Lung (tissue), 12 donors: ENCODE results near the gene CLCF1. TPM values are rescaled to one million over a fixed set of nuclear protein-coding genes. Genes with fewer than 3 reads are reported as not detected.

Source experiments
- ATAC-seq: fragments of 200-7000 bp; cut with Tn5 transposase; one replicate; pipeline ENCODE4 v1.9.1; 2020; ENCODE audit warnings: moderate number of reproducible peaks; ENCODE audit not compliant: insufficient read depth, low FRiP score
- DNase-seq, 3 donors: peaks; one replicate each; pipeline ENCODE4 v3.0.0-alpha.2; 2013 to 2017
- H3K27ac ChIP-seq, 2 donors: one replicate each; pipeline ENCODE4 v1.5.1; 2013; ENCODE audit warnings: mild to moderate bottlenecking in 2 of 2, moderate library complexity in 2 of 2, control low read depth in 1 of 2, inconsistent platforms in 1 of 2, low read depth in 1 of 2, low read length in 1 of 2
- H3K27me3 ChIP-seq, 3 donors: one replicate each; pipeline ENCODE4 v1.5.1; 2013; ENCODE audit warnings: low read length in 2 of 3; ENCODE audit not compliant: control insufficient read depth in 3 of 3, insufficient read depth in 3 of 3
- H3K36me3 ChIP-seq, 4 donors: one replicate each; pipeline ENCODE4 v1.5.1; 2013; ENCODE audit warnings: low read length in 4 of 4, mild to moderate bottlenecking in 1 of 4, moderate library complexity in 1 of 4; ENCODE audit not compliant: control insufficient read depth in 4 of 4, insufficient read depth in 4 of 4
- H3K4me1 ChIP-seq, 5 donors: one replicate each; pipeline ENCODE4 v1.5.1; 2013; ENCODE audit warnings: low read length in 5 of 5, mild to moderate bottlenecking in 2 of 5, moderate library complexity in 1 of 5; ENCODE audit not compliant: control insufficient read depth in 5 of 5, insufficient read depth in 5 of 5
- H3K4me3 ChIP-seq: one replicate; pipeline ENCODE4 v1.5.1; 2013; ENCODE audit warnings: mild to moderate bottlenecking, control low read depth, moderate library complexity
- H3K9ac ChIP-seq, 2 donors: one replicate each; pipeline ENCODE4 v1.5.1; 2013; ENCODE audit warnings: low read length in 2 of 2, control low read depth in 1 of 2; ENCODE audit not compliant: insufficient read depth in 1 of 2
- H3K9me3 ChIP-seq, 4 donors: one replicate each; pipeline ENCODE4 v1.5.1; 2013; ENCODE audit warnings: low read length in 3 of 4, mild to moderate bottlenecking in 1 of 4, moderate library complexity in 1 of 4; ENCODE audit not compliant: control insufficient read depth in 4 of 4, insufficient read depth in 3 of 4
- CTCF ChIP-seq: IDR thresholded peaks from 2 replicates; pipeline ENCODE4 v1.5.1; 2012; ENCODE audit warnings: mild to moderate bottlenecking; ENCODE audit errors: control extremely low read depth, extremely low read depth
- WGBS, 2 donors: extraction: QIAGEN DNeasy Blood & Tissue Kit; methylation state at CpG; one replicate each; pipeline ENCODE4 v1.1.7; 2013; 5-methylcytosine and 5-hydroxymethylcytosine counted together
- polyA plus RNA-seq, 2 donors: library from polyadenylated mRNA; stranded (reverse); fragments of 200-250 nt; gene quantifications; one replicate each; pipeline ENCODE4 v1.2.1, GENCODE V29; 2013
- total RNA-seq, 2 donors: library from RNA; depleted of rRNA in 1 of 2; stranded (reverse); fragments of >200 nt in 1 of 2; gene quantifications; one replicate each; pipeline ENCODE4 v1.2.1, GENCODE V29; 2014 to 2021
- donor health status: control.
- donor health status: control.
- donor health status: Bipolar disorder and iron deficiency.
- donor health status: healthy.
- donor health status: DM: yes; HTN: yes; CAD: no.

The CLCF1 gene
- total and polyA plus RNA-seq, 4 donors: 3.5 to 10.0 (median 8.7) TPM

GRCh38 chr11:67387518-67387917 is 14.1 kb upstream of the CLCF1 start:
- ATAC-seq (no peak), DNase-seq (no peak)
- Histone ChIP-seq H3K27ac (no peak overlapping the region), H3K9me3 (no peaks in the 10 kb centered on the region), H3K9ac (no peak overlapping the region), H3K27me3 (peaks cover 0 to 6% (median 0%) of the 10 kb centered on the region in 3 donors), H3K36me3 (no peaks in the 10 kb centered on the region), H3K4me3 (no peak overlapping the region), H3K4me1 (peaks cover 0 to 12% (median 5%) of the 10 kb centered on the region in 5 donors)
- no peak for TF ChIP-seq CTCF
- WGBS, 2 donors: 65 to 73% methylated on average over 6 of the region's 6 CpGs

GRCh38 chr11:67387069-67387468 is 13.7 kb upstream of the CLCF1 start:
- no peaks in the 10 kb centered on the region for H3K9me3 ChIP-seq
- no peaks in the 10 kb centered on the region for H3K36me3 ChIP-seq
- peaks cover 0 to 10% (median 2%) of the 10 kb centered on the region in 5 donors for H3K4me1 ChIP-seq
- no peak overlapping the region for H3K4me3 ChIP-seq
- H3K27ac ChIP-seq: no peak overlapping the region
- no peak for TF ChIP-seq CTCF
- no peak overlapping the region for H3K9ac ChIP-seq
- ATAC-seq (no peak), DNase-seq (no peak)
- peaks cover 0 to 6% (median 0%) of the 10 kb centered on the region in 3 donors for H3K27me3 ChIP-seq
- WGBS, 2 donors: 25 to 31% methylated on average over 8 to 9 of the region's 9 CpGs

DNA sequence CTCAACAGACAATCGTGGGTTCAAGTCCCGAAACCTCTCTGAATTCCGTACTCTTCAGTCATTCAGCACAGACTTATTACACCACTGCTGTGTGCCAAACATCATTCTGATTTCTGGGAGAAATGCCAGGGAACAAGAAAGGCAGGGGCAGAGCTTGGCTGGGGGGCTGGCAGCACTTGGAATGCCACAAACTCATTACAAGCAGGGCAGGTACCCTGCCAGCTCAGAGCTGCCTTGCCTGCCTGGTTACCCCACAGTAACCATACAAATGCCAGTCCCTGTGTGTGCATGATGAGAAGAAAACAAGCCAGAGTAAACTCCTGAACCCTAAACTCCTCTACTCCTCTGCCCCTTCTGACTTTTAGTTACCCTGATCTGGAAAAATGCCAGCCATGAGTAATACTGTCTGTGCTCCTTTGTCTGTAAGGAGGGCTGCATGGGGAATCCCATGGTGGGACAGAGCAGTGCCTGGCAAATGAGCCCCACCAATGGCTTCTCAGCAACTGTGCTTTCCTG is 11.5 kb upstream of the CLCF1 start:
- DNase-seq (no peak), ATAC-seq (no peak)
- Histone ChIP-seq H3K9me3 (no peaks in the 10 kb centered on the region), H3K4me3 (no peak overlapping the region), H3K36me3 (no peaks in the 10 kb centered on the region), H3K4me1 (peaks cover 0 to 7% (median 0%) of the 10 kb centered on the region in 5 donors), H3K27ac (no peak overlapping the region), H3K9ac (no peak overlapping the region), H3K27me3 (peaks cover 0 to 6% (median 0%) of the 10 kb centered on the region in 3 donors)
- TF ChIP-seq CTCF: no peak
- WGBS, 2 donors: 53 to 76% methylated on average over 3 of the region's 3 CpGs
